ENCODE measurements around the gene ABAT. TPM values are rescaled to one million over a fixed set of nuclear protein-coding genes. Genes with fewer than 3 reads are reported as not detected.
A peak's percentile ranks its signal among the peaks of the same experiment; 100 is the strongest.

The ABAT gene
- 1 to 10 TPM; 8.7 TPM for total RNA-seq

- Mint-ChIP-seq H3K4me3 (peak within 1 kb of the TSS; percentile 95), H3K9me3 (no peaks in the 10 kb centered on the region), H3K4me1 (ENCODE audit: low read depth in 2 of 2) (peaks cover 7 to 19% of the 10 kb centered on the region in 2 donors), H3K27me3 (no peaks in the 10 kb centered on the region), H3K27ac (peak within 1 kb of the TSS; percentile 67 to 90), H3K36me3 (peaks cover under 1% of the 10 kb centered on the region)
- DNase-seq (ENCODE audit: low spot score) = peak; percentile 95
- peak; percentile 100 for ATAC-seq
Observed at GRCh38 chr16:8674413-8675022, at the start of gene ABAT. ABAT (plus strand) TSS chr16:8674617; CDS start chr16:8735740, 61,123 bp downstream.

DNA sequence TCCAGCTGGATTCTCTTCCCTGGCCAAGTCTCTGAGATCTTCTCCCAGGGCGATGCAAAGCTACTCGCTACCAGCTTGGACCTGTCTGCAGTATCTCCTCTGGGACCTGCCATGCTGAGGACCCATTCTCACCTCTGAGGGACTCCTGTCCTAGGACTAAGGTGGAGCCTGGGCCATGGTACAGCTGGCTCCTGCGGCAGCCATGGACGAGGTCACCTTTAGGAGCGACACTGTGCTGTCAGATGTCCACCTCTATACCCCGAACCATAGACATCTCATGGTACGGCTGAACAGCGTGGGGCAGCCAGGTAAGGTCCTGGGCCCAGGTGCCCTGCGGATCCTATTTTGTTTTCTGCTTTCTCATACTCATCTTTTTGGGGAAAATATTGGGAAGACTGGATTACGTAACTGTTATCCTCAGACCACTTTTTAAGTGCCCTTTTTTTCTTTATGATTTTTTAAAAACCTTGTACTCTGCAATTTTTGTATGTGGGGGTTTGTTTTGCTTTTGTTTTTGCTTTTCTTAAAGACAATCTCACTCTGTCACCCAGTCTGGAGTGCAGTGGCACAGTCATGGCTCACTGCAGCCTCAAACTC is 48.8 kb upstream of the ABAT start:
- Mint-ChIP-seq H3K36me3 (peaks cover 14% of the 10 kb centered on the region), H3K27me3 (no peaks in the 10 kb centered on the region)

GRCh38 chr16:8626946-8627345 is 47.5 kb upstream of the ABAT start:
- no peak for ATAC-seq
- H3K4me1 Mint-ChIP-seq (ENCODE audit: low read depth in 2 of 2) = peaks cover 13 to 30% of the 10 kb centered on the region in 2 donors
- H3K4me3 Mint-ChIP-seq = no peak overlapping the region
- peaks cover 15% of the 10 kb centered on the region for H3K36me3 Mint-ChIP-seq
- H3K9me3 Mint-ChIP-seq = no peaks in the 10 kb centered on the region
- H3K27ac Mint-ChIP-seq = no peak overlapping the region
- no peaks in the 10 kb centered on the region for H3K27me3 Mint-ChIP-seq
- DNase-seq (ENCODE audit: low spot score) = no peak

More for the DNA sequence above, 48.8 kb upstream of the ABAT start:
- Mint-ChIP-seq H3K4me3 (no peak overlapping the region), H3K4me1 (ENCODE audit: low read depth in 2 of 2) (peaks cover 18 to 34% of the 10 kb centered on the region in 2 donors), H3K9me3 (no peaks in the 10 kb centered on the region), H3K27ac (no peak overlapping the region)
- no peak for ATAC-seq
- no peak for DNase-seq (ENCODE audit: low spot score)

GRCh38 chr16:8627456-8627855 is 47.0 kb upstream of the ABAT start:
- ATAC-seq (no peak), DNase-seq (ENCODE audit: low spot score) (no peak)
- H3K36me3 Mint-ChIP-seq = peaks cover 20% of the 10 kb centered on the region
- no peaks in the 10 kb centered on the region for H3K27me3 Mint-ChIP-seq
- peaks cover 12 to 26% of the 10 kb centered on the region in 2 donors for H3K4me1 Mint-ChIP-seq (ENCODE audit: low read depth in 2 of 2)
- no peak overlapping the region for H3K27ac Mint-ChIP-seq
- no peak overlapping the region for H3K4me3 Mint-ChIP-seq
- H3K9me3 Mint-ChIP-seq = no peaks in the 10 kb centered on the region

- DNase-seq (ENCODE audit: low spot score) = no peak
- no peak for ATAC-seq
- Mint-ChIP-seq H3K9me3 (no peaks in the 10 kb centered on the region), H3K36me3 (peaks cover 22% of the 10 kb centered on the region), H3K27me3 (no peaks in the 10 kb centered on the region), H3K27ac (peak overlapping the region in 1 of 2 donors; percentile 21), H3K4me1 (ENCODE audit: low read depth in 2 of 2) (peaks cover 10 to 30% of the 10 kb centered on the region in 2 donors), H3K4me3 (no peak overlapping the region)
Observed at GRCh38 chr16:8628981-8629725, 45.3 kb upstream of the ABAT start.

GRCh38 chr16:8630255-8630953 is 44.0 kb upstream of the ABAT start:
- Mint-ChIP-seq H3K4me1 (ENCODE audit: low read depth in 2 of 2) (peaks cover 10 to 26% of the 10 kb centered on the region in 2 donors), H3K27me3 (no peaks in the 10 kb centered on the region), H3K9me3 (no peaks in the 10 kb centered on the region), H3K4me3 (no peak overlapping the region), H3K36me3 (peaks cover 22% of the 10 kb centered on the region), H3K27ac (no peak overlapping the region)
- DNase-seq (ENCODE audit: low spot score) (no peak), ATAC-seq (no peak)

- no peak for DNase-seq (ENCODE audit: low spot score)
- Mint-ChIP-seq H3K9me3 (no peaks in the 10 kb centered on the region), H3K4me1 (ENCODE audit: low read depth in 2 of 2) (peaks cover 10 to 26% of the 10 kb centered on the region in 2 donors), H3K27me3 (no peaks in the 10 kb centered on the region), H3K27ac (no peak overlapping the region), H3K36me3 (peaks cover 24% of the 10 kb centered on the region), H3K4me3 (no peak overlapping the region)
- ATAC-seq = no peak
Observed at GRCh38 chr16:8631373-8631772, 43.0 kb upstream of the ABAT start.

GRCh38 chr16:8631818-8632465 is 42.5 kb upstream of the ABAT start:
- no peak for DNase-seq (ENCODE audit: low spot score)

GRCh38 chr16:8632675-8633182 is 41.7 kb upstream of the ABAT start:
- peaks cover 20% of the 10 kb centered on the region for H3K36me3 Mint-ChIP-seq
- peaks cover 10 to 21% of the 10 kb centered on the region in 2 donors for H3K4me1 Mint-ChIP-seq (ENCODE audit: low read depth in 2 of 2)
- ATAC-seq (peak in 1 of 2 donors; percentile 45), DNase-seq (ENCODE audit: low spot score) (no peak)
- no peaks in the 10 kb centered on the region for H3K9me3 Mint-ChIP-seq
- H3K4me3 Mint-ChIP-seq = peak overlapping the region; percentile 4
- peak overlapping the region in 1 of 2 donors; percentile 59 for H3K27ac Mint-ChIP-seq
- no peaks in the 10 kb centered on the region for H3K27me3 Mint-ChIP-seq

More at GRCh38 chr16:8631818-8632465, 42.5 kb upstream of the ABAT start:
- H3K27ac Mint-ChIP-seq = peak overlapping the region in 1 of 2 donors; percentile 59
- H3K4me1 Mint-ChIP-seq (ENCODE audit: low read depth in 2 of 2) = peaks cover 10 to 27% of the 10 kb centered on the region in 2 donors
- peak overlapping the region; percentile 4 for H3K4me3 Mint-ChIP-seq
- no peaks in the 10 kb centered on the region for H3K27me3 Mint-ChIP-seq
- peaks cover 26% of the 10 kb centered on the region for H3K36me3 Mint-ChIP-seq
- no peak for ATAC-seq
- no peaks in the 10 kb centered on the region for H3K9me3 Mint-ChIP-seq

DNA sequence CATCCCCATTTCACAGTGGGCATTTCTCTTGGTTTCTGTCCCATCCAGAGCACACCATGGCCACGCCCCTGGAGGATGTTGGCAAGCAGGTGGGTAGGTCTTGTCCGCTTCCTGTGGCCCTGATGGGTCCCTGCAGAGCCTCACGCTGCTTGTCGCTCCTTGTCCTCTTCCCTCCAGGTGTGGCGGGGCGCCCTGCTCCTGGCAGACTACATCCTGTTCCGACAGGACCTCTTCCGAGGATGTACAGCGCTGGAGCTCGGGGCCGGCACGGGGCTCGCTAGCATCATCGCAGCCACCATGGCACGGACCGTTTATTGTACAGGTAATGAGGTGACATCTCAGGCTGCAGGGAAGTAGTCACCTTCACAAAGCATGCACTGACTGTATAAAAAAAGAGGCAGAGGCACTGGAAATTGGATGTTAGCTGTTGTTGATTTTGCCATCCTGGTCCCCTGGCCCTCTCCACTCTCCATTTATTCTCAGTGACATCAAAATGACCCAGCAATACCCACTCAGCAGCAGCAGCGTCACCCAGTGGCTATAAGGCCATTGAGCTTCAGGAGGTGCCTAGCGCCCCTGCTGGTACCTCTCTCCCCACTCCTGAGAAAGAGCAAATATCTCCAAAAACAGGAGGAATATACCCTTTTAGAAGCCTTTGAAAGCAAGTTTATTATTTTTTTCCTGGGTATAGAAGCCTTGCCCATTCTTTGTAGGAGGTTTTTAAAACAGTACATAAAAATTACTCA is 39.3 kb upstream of the ABAT start:
- no peak overlapping the region for H3K27ac Mint-ChIP-seq
- ATAC-seq (no peak), DNase-seq (ENCODE audit: low spot score) (no peak)
- no peaks in the 10 kb centered on the region for H3K9me3 Mint-ChIP-seq
- peaks cover 14% of the 10 kb centered on the region for H3K36me3 Mint-ChIP-seq
- H3K4me3 Mint-ChIP-seq = no peak overlapping the region
- H3K27me3 Mint-ChIP-seq = no peaks in the 10 kb centered on the region
- H3K4me1 Mint-ChIP-seq (ENCODE audit: low read depth in 2 of 2) = peaks cover 5 to 7% of the 10 kb centered on the region in 2 donors

GRCh38 chr16:8639694-8640093 is 34.7 kb upstream of the ABAT start:
- peaks cover 26% of the 10 kb centered on the region for H3K36me3 Mint-ChIP-seq
- peaks cover 2 to 3% of the 10 kb centered on the region in 2 donors for H3K4me1 Mint-ChIP-seq (ENCODE audit: low read depth in 2 of 2)
- no peaks in the 10 kb centered on the region for H3K9me3 Mint-ChIP-seq
- no peaks in the 10 kb centered on the region for H3K27me3 Mint-ChIP-seq
- H3K4me3 Mint-ChIP-seq = no peak overlapping the region
- H3K27ac Mint-ChIP-seq = no peak overlapping the region
- no peak for DNase-seq (ENCODE audit: low spot score)
- ATAC-seq = no peak

DNA sequence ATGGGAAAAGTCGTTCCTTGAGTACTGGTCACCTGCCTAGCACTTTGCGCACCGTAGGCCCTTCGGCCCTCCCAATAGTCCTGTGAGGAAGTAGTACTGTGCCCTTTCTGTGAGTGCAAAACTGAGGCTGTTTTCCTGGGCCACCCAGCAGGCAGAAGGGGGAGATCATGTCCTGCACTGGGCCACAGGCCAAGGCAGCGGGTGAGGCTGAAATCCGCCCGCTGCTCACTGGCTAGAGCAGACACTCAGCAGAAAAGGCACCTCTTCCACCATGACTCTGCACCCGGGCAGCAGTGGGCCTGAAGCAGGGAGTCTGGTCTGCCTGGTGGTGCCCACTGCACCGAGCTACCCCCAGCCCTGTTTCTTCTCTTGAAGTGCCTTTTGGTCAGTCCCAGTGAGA is 32.7 kb upstream of the ABAT start:
- H3K27me3 Mint-ChIP-seq = no peaks in the 10 kb centered on the region
- peaks cover 6 to 9% of the 10 kb centered on the region in 2 donors for H3K4me1 Mint-ChIP-seq (ENCODE audit: low read depth in 2 of 2)
- no peak for DNase-seq (ENCODE audit: low spot score)
- H3K36me3 Mint-ChIP-seq = peaks cover 30% of the 10 kb centered on the region
- H3K9me3 Mint-ChIP-seq = no peaks in the 10 kb centered on the region
- ATAC-seq = no peak
- H3K27ac Mint-ChIP-seq = no peak overlapping the region
- no peak overlapping the region for H3K4me3 Mint-ChIP-seq
